AML-193 (cell line): Measurements from ENCODE around the gene CLDN24.

Source experiments
- DNase-seq, 2 experiments: peaks; one replicate each; lab custom pipeline; 2025; lab: John Stamatoyannopoulos, UW

Gene CLDN24

GRCh38 chr4:183284258-183284785, 37.9 kb downstream of the CLDN24 start:
- DNase-seq, result no peak

DNA sequence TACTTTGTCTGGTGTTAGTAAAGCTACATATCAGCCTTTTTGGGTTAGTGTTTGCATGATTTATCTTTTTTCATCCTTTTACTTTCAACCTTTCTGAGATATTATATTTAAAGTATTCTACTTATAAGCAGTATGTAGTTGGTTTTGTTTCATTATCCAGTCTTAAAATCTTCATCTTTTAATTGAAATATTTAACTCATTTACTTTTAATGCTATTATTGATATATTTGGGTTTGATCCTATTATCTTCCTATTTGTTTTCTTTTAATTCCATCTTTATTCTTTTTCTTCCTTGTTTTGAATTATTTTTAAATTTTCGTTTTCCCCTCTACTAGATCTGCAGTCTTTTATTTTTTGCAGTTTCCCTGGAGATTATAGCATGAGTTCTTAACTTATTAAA, 46.1 kb downstream of the CLDN24 start:
- DNase-seq, result no peak

DNA sequence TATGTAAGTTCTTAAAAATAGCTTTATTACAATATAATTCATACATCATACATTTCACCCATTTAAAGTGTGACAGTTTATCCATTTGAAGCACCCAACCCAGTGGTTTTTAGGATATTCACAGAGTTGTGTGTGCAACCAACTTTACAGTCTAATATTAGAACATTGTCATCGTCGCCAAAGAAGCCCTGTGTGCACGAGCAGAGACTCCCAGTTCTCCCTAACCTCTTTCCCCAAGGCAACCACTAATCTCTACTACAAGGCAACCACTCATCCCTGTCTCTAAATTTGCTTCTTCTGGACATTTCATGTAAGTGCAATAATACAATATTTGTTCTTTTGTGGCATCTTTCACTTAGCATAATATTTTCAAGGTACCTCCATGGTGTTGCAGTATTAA, 49.8 kb downstream of the CLDN24 start:
- DNase-seq, result no peak
